MCF 10A (cell line): ENCODE measurements around the gene AUTS2. TPM values are rescaled to one million over a fixed set of nuclear protein-coding genes. Genes with fewer than 3 reads are reported as not detected.

Experiments
- BruUV-seq: library from RNA; stranded (reverse); fragments of 400-500 nt; replicated peaks from 2 replicates; lab custom pipeline; 2021; lab: Mats Ljungman, UMichigan
- CTCF ChIA-PET: fragments of 300-600 bp; sonication (Branson Sonifier 250); formaldehyde crosslinking; extraction: SDS; loops from one replicate; lab custom pipeline; 2021; ENCODE audit warnings: antibody characterized with exemption, inconsistent platforms; lab: Yijun Ruan, JAX
- POLR2A ChIA-PET: fragments of 300-600, 350-650 bp; sonication (Branson Sonifier 250); formaldehyde crosslinking; extraction: SDS; loops from one replicate; lab custom pipeline; 2020; ENCODE audit warnings: antibody characterized with exemption, inconsistent platforms; lab: Yijun Ruan, JAX
- DNase-seq: peaks from one replicate; pipeline ENCODE4 v3.0.0-alpha.2; 2018; ENCODE audit not compliant: unreplicated experiment
- H3K27ac Mint-ChIP-seq: one replicate; pipeline ENCODE4 v1.8.0; 2022; ENCODE audit warnings: mild to moderate bottlenecking, low read depth, mixed read lengths; ENCODE audit not compliant: unreplicated experiment
- H3K27me3 Mint-ChIP-seq: one replicate; pipeline ENCODE4 v1.8.0; 2022; ENCODE audit warnings: mixed read lengths; ENCODE audit not compliant: insufficient read depth, unreplicated experiment
- H3K36me3 Mint-ChIP-seq: one replicate; pipeline ENCODE4 v1.8.0; 2022; ENCODE audit warnings: mild to moderate bottlenecking, moderate library complexity, mixed read lengths; ENCODE audit not compliant: insufficient read depth, unreplicated experiment
- H3K4me1 Mint-ChIP-seq: one replicate; pipeline ENCODE4 v1.8.0; 2022; ENCODE audit warnings: mixed read lengths; ENCODE audit not compliant: insufficient read depth, unreplicated experiment
- H3K4me3 Mint-ChIP-seq: one replicate; pipeline ENCODE4 v1.8.0; 2022; ENCODE audit warnings: mild to moderate bottlenecking, moderate library complexity, mixed read lengths; ENCODE audit not compliant: unreplicated experiment
- H3K9me3 Mint-ChIP-seq: one replicate; pipeline ENCODE4 v1.8.0; 2022; ENCODE audit warnings: mixed read lengths; ENCODE audit not compliant: unreplicated experiment
- CTCF ChIP-seq: fragments of 200-600 bp; IDR thresholded peaks from one replicate; pipeline ENCODE4 v1.8.0; 2022; ENCODE audit warnings: antibody characterized with exemption, mild to moderate bottlenecking; ENCODE audit not compliant: unreplicated experiment
- intact Hi-C: fragments of 100-400 bp; cut with micrococcal nuclease; formaldehyde crosslinking; loops from 2 replicates; pipeline ENCODE4 v1.14.1; 2022
- total RNA-seq: library from RNA; stranded (reverse); gene quantifications from 2 replicates; pipeline ENCODE4 v1.2.3, GENCODE V29; 2022

AUTS2 gene
- total RNA-seq, 1 experiment from 2014 or later = 1.3 TPM

GRCh38 chr7:70736715-70737460 lies 1138.6 kb downstream of the AUTS2 start:
- H3K27me3 Mint-ChIP-seq = no peaks in the 10 kb centered on the region
- peaks cover 5% of the 10 kb centered on the region for H3K36me3 Mint-ChIP-seq
- peak overlapping the region; percentile 52 for H3K4me3 Mint-ChIP-seq
- H3K9me3 Mint-ChIP-seq = peaks cover 11% of the 10 kb centered on the region
- peak overlapping the region; percentile 36 for H3K27ac Mint-ChIP-seq
- TF ChIP-seq CTCF = no peak
- DNase-seq = no peak
- no TSS peak for BruUV-seq
- intact Hi-C loops = loop anchor here (5.0 kb wide), 1 partner anchor 90 kb away; no protein-coding TSS in a partner anchor
- POLR2A ChIA-PET = no interaction called here
- peaks cover 10% of the 10 kb centered on the region for H3K4me1 Mint-ChIP-seq
- CTCF ChIA-PET = interaction anchor here (0.7 kb wide), 1 partner anchor 13 kb away, joined by 5 read pairs; no protein-coding TSS in a partner anchor

GRCh38 chr7:70738151-70738885 lies 1140.0 kb downstream of the AUTS2 start:
- H3K36me3 Mint-ChIP-seq = peaks cover 5% of the 10 kb centered on the region
- peaks cover 8% of the 10 kb centered on the region for H3K9me3 Mint-ChIP-seq
- peak; percentile 10 for DNase-seq
- H3K27ac Mint-ChIP-seq = no peak overlapping the region
- ChIA-PET POLR2A (no interaction called here), CTCF (interaction anchor here (0.6 kb wide), 1 partner anchor 10 kb away, joined by 3 read pairs; no protein-coding TSS in a partner anchor)
- no peak overlapping the region for H3K4me3 Mint-ChIP-seq
- intact Hi-C loops = loop anchor here (1.0 to 5.0 kb wide), 2 partner anchors 89 to 995 kb away; no protein-coding TSS in a partner anchor
- no peaks in the 10 kb centered on the region for H3K27me3 Mint-ChIP-seq
- TF ChIP-seq CTCF = no peak
- no TSS peak for BruUV-seq
- peaks cover 10% of the 10 kb centered on the region for H3K4me1 Mint-ChIP-seq

GRCh38 chr7:70739646-70740210 lies 1141.5 kb downstream of the AUTS2 start:
- no TSS peak for BruUV-seq
- Mint-ChIP-seq H3K4me3 (no peak overlapping the region), H3K36me3 (peaks cover 5% of the 10 kb centered on the region), H3K9me3 (peaks cover 8% of the 10 kb centered on the region), H3K27ac (no peak overlapping the region), H3K4me1 (peaks cover 10% of the 10 kb centered on the region), H3K27me3 (no peaks in the 10 kb centered on the region)
- TF ChIP-seq CTCF = no peak
- intact Hi-C loops = loop anchor here (5.0 kb wide), 1 partner anchor 88 kb away; no protein-coding TSS in a partner anchor
- CTCF ChIA-PET = no interaction called here
- DNase-seq = no peak
- POLR2A ChIA-PET = interaction anchor here (0.6 kb wide), 1 partner anchor 18 kb away, joined by 3 read pairs; no protein-coding TSS in a partner anchor
